ENCODE results near the gene GABBR2.

- TF ChIP-seq EZH2phosphoT487 (IDR thresholded peaks at IDR 0.05; ENCODE audit: low read length) (no peak), CTCF (IDR thresholded peaks at IDR 0.05; ENCODE audit: low read length) (no peak)
These were observed 428.6 kb downstream of the GABBR2 start for GRCh38 chr9:98280162-98280561.

Data from MM.1S (cell line).